Keratinocyte (primary cell): ENCODE results near the gene SMARCA4. TPM values are rescaled to one million over a fixed set of nuclear protein-coding genes. Genes with fewer than 3 reads are reported as not detected.

Source experiments
- DNase-seq: peaks from one replicate; pipeline ENCODE4 v3.0.0-alpha.2; 2011; ENCODE audit warnings: low read depth, missing footprints, low spot score
- FAIRE-seq: peaks from 2 replicates; lab custom pipeline; 2011; peaks lifted over from hg19 to GRCh38; lab: Jason Lieb, UNC
- H2AFZ ChIP-seq: 2 replicates; pipeline ENCODE4 v1.6.0; 2012; ENCODE audit warnings: low read length, control low read depth, inconsistent platforms; ENCODE audit not compliant: control insufficient read depth
- H3K27ac ChIP-seq: 2 replicates; pipeline ENCODE4 v1.5.1; 2011; ENCODE audit warnings: low read length; ENCODE audit not compliant: control insufficient read depth, insufficient read depth
- H3K27me3 ChIP-seq: 3 replicates; pipeline ENCODE4 v1.6.0; 2011; ENCODE audit warnings: low read length; ENCODE audit not compliant: control insufficient read depth, insufficient read depth; ENCODE audit errors: extremely low read depth
- H3K36me3 ChIP-seq, 2 experiments: 2 replicates in 1 of 2; 3 replicates in 1 of 2; pipeline ENCODE4 v1.5.1; 2011; ENCODE audit warnings: low read length in 2 of 2, mild to moderate bottlenecking in 1 of 2; ENCODE audit not compliant: control insufficient read depth in 2 of 2, insufficient read depth in 2 of 2; ENCODE audit errors: extremely low read depth in 1 of 2
- H3K4me1 ChIP-seq: 3 replicates; pipeline ENCODE4 v1.5.1; 2011; ENCODE audit warnings: low read length; ENCODE audit not compliant: control insufficient read depth, insufficient read depth; ENCODE audit errors: extremely low read depth
- H3K4me2 ChIP-seq: 3 replicates; pipeline ENCODE4 v1.6.0; 2011; ENCODE audit warnings: low read depth, low read length; ENCODE audit not compliant: control insufficient read depth, insufficient read depth; ENCODE audit errors: extremely low read depth
- H3K4me3 ChIP-seq, 3 experiments: fragments of 200-600 bp in 1 of 3; sonication (generic) in 1 of 3; 2 replicates in 2 of 3; 3 replicates in 1 of 3; pipeline ENCODE4 v1.5.1; 2011 to 2016; ENCODE audit warnings: low read length in 3 of 3, mild to moderate bottlenecking in 3 of 3, control low read depth in 2 of 3, inconsistent platforms in 1 of 3, low read depth in 1 of 3, mixed read lengths in 1 of 3, mixed run types in 1 of 3, moderate library complexity in 1 of 3; ENCODE audit not compliant: control insufficient read depth in 2 of 3, insufficient read depth in 2 of 3; ENCODE audit errors: extremely low read depth in 1 of 3
- H3K79me2 ChIP-seq: 2 replicates; pipeline ENCODE4 v1.6.0; 2012; ENCODE audit warnings: low read length; ENCODE audit not compliant: control insufficient read depth, insufficient read depth
- H3K9ac ChIP-seq: 3 replicates; pipeline ENCODE4 v1.6.0; 2011; ENCODE audit warnings: low read length; ENCODE audit not compliant: control insufficient read depth, insufficient read depth; ENCODE audit errors: extremely low read depth
- H3K9me1 ChIP-seq: 3 replicates; pipeline ENCODE4 v1.6.0; 2011; ENCODE audit warnings: low read length; ENCODE audit not compliant: control insufficient read depth, insufficient read depth; ENCODE audit errors: extremely low read depth
- H3K9me3 ChIP-seq: 2 replicates; pipeline ENCODE4 v1.5.1; 2012; ENCODE audit warnings: low read depth, low read length; ENCODE audit not compliant: control insufficient read depth
- H4K20me1 ChIP-seq: 3 replicates; pipeline ENCODE4 v1.6.0; 2011; ENCODE audit warnings: low read length; ENCODE audit not compliant: control insufficient read depth, insufficient read depth; ENCODE audit errors: extremely low read depth
- EZH2 ChIP-seq: IDR thresholded peaks from one replicate; pipeline ENCODE4 v1.6.1; 2012; ENCODE audit warnings: inconsistent platforms, mild to moderate bottlenecking, low read length, moderate library complexity
- dilution Hi-C: fragments of 300-500 bp; cut with MboI; formaldehyde crosslinking; loops from one replicate; pipeline ENCODE4 v1.7.0; 2020; ENCODE audit warnings: low sequenced_read_pairs; ENCODE audit not compliant: extremely low pct_ligation_motif_present
- polyA plus RNA-seq, 5 experiments: library from polyadenylated mRNA; depleted of rRNA in 3 of 5; stranded (reverse) in 3 of 5; stranded (forward) in 1 of 5; unstranded in 1 of 5; fragments of >200 nt; gene quantifications; 1 replicate in 1 of 5; 2 replicates in 3 of 5; 3 replicates in 1 of 5; pipeline versions ENCODE4 v1.2.1 to v1.2.3, GENCODE V29; 2011 to 2012; ENCODE audit warnings: missing spikeins in 2 of 5, low read depth in 1 of 5, low replicate concordance in 1 of 5
- TF ChIP-seq, protein P1 (sequence below), 3 experiments: IDR thresholded peaks in 1 of 3; conservative IDR thresholded peaks in 1 of 3; optimal IDR thresholded peaks in 1 of 3; 2 replicates in 2 of 3; 3 replicates in 1 of 3; pipeline versions ENCODE3 to v1.5.1; 2011; ENCODE audit warnings: low read length in 3 of 3, mild to moderate bottlenecking in 3 of 3, moderate library complexity in 2 of 3, control low read depth in 1 of 3, inconsistent platforms in 1 of 3; ENCODE audit not compliant: insufficient read depth in 2 of 3; ENCODE audit errors: extremely low read depth in 1 of 3

The SMARCA4 gene
- polyA plus RNA-seq, 1 donor (not counting 4 experiments of a cell fraction or from before 2014, with no cell fraction given), result 33.1 TPM

DNA sequence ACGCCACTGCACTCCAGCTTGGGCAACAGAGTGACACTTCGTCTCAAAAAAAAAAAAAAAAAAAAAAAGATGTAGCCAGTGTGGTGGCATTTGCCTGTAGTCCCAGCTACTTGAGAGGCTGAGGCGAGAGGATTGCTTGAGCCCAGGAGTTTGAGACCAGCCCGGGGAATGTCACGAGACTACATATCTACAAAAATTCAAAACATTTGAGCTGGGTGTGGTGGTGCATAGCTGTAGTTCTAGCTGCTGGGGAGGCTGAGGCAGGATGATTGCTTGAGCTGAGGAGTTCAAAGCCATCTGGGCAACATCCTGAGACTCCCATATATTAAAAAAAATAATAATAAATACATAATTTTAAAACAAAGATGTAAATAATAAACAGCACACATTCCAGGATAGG, 46.6 kb downstream of the SMARCA4 start:
- dilution Hi-C loops, result no loop called here
- Histone ChIP-seq H4K20me1 (no peaks in the 10 kb centered on the region), H3K4me3 (no peak overlapping the region), H3K27me3 (no peaks in the 10 kb centered on the region), H3K27ac (no peak overlapping the region), H3K79me2 (no peaks in the 10 kb centered on the region), H3K4me2 (no peak overlapping the region), H3K9me1 (no peaks in the 10 kb centered on the region), H3K36me3 (peaks cover 22 to 26% of the 10 kb centered on the region in 2 experiments), H2AFZ (no peak overlapping the region), H3K9ac (no peak overlapping the region), H3K4me1 (no peaks in the 10 kb centered on the region), H3K9me3 (no peaks in the 10 kb centered on the region)
- TF ChIP-seq, protein P1, sequence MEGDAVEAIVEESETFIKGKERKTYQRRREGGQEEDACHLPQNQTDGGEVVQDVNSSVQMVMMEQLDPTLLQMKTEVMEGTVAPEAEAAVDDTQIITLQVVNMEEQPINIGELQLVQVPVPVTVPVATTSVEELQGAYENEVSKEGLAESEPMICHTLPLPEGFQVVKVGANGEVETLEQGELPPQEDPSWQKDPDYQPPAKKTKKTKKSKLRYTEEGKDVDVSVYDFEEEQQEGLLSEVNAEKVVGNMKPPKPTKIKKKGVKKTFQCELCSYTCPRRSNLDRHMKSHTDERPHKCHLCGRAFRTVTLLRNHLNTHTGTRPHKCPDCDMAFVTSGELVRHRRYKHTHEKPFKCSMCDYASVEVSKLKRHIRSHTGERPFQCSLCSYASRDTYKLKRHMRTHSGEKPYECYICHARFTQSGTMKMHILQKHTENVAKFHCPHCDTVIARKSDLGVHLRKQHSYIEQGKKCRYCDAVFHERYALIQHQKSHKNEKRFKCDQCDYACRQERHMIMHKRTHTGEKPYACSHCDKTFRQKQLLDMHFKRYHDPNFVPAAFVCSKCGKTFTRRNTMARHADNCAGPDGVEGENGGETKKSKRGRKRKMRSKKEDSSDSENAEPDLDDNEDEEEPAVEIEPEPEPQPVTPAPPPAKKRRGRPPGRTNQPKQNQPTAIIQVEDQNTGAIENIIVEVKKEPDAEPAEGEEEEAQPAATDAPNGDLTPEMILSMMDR (optimal IDR thresholded peaks at IDR 0.05 in 1 of 3, IDR thresholded peaks at IDR 0.05 in 1 of 3, conservative IDR thresholded peaks at IDR 0.05 in 1 of 3; ENCODE audit: extremely low read depth in 1 of 3, insufficient read depth in 2 of 3, low read length in 3 of 3), result no peak
- no peak for TF ChIP-seq EZH2
- DNase-seq, result no peak
- FAIRE-seq, result no peak

DNA sequence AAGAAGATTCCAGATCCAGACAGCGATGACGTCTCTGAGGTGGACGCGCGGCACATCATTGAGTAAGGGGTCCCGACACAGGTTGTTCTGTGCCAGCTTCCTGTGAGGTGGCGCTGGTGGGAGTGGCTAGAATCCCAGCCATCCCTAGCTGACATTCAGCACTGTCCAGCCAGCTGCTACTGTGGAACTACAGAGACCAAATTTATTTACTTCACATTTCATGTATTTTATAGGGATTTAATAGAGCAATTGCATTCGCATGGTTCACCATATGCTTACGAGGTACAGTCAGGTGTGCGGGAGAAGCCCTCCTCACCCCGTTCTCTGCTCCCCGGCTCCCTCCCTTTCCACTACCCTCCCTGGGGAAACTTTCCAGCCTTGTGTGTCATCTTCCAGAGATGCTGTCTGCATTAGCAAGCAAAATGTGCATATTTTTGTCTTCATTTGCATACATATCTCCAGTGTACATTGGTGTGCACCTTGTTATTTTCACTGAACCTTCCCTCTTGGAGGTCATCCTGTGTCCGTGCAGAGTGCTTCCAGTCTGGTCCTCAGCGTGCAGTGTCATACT, 47.2 kb downstream of the SMARCA4 start:
- H3K4me1 ChIP-seq, result no peaks in the 10 kb centered on the region
- H3K9me1 ChIP-seq, result no peaks in the 10 kb centered on the region
- H3K36me3 ChIP-seq, result peaks cover 27 to 28% of the 10 kb centered on the region in 2 experiments
- H3K4me2 ChIP-seq, result no peak overlapping the region
- no peak for FAIRE-seq
- no peak for DNase-seq
- no peaks in the 10 kb centered on the region for H3K27me3 ChIP-seq
- no peak overlapping the region for H2AFZ ChIP-seq
- H3K27ac ChIP-seq, result no peak overlapping the region
- H3K4me3 ChIP-seq, result no peak overlapping the region
- dilution Hi-C loops, result no loop called here
- no peak overlapping the region for H3K9ac ChIP-seq
- no peaks in the 10 kb centered on the region for H3K79me2 ChIP-seq
- no peaks in the 10 kb centered on the region for H3K9me3 ChIP-seq
- TF ChIP-seq, protein P1 (optimal IDR thresholded peaks at IDR 0.05 in 1 of 3, IDR thresholded peaks at IDR 0.05 in 1 of 3, conservative IDR thresholded peaks at IDR 0.05 in 1 of 3; ENCODE audit: extremely low read depth in 1 of 3, insufficient read depth in 2 of 3, low read length in 3 of 3), result no peak
- no peak for TF ChIP-seq EZH2
- no peaks in the 10 kb centered on the region for H4K20me1 ChIP-seq
